Right lobe of liver (tissue), 4 donors: ENCODE measurements around the gene AP1B1.
"Not testable (repeated sequence)": the region's sequence is repeated elsewhere in the genome, so short reads cannot be mapped to it uniquely, and the experiment has no call there.

Source experiments
- CTCF ChIP-seq, 4 donors: fragments of 200-600 bp in 3 of 4; fragments of 450-650 bp in 1 of 4; IDR thresholded peaks; one replicate each; pipeline versions ENCODE4 v1.5.1 to v1.8.0; 2016 to 2022; ENCODE audit warnings: antibody characterized with exemption in 4 of 4, mild to moderate bottlenecking in 2 of 4
- POLR2A ChIP-seq: fragments of 450-650 bp; IDR thresholded peaks from one replicate; pipeline ENCODE4 v1.6.1; 2017; ENCODE audit warnings: antibody characterized with exemption, mild to moderate bottlenecking
- donor health status: DM: no; HTN: no; CAD: no.
- donor health status: DM: no; HTN: no; CAD: no.
- donor health status: DM: no; HTN: yes; CAD: no.

- not testable (repeated sequence) for TF ChIP-seq CTCF (IDR thresholded peaks at IDR 0.05); POLR2A
Observed at GRCh38 chr22:29374806-29375205, 13.6 kb downstream of the AP1B1 start.
